GM18861 (cell line): Measurements from ENCODE around the gene PNCK.
"Not testable (repeated sequence)": the region's sequence is repeated elsewhere in the genome, so short reads cannot be mapped to it uniquely, and the experiment has no call there.

Source experiments
- ATAC-seq: cut with Tn5 transposase; IDR thresholded peaks from one replicate; pipeline ENCODE4 v1.9.1; 2021; ENCODE audit not compliant: unreplicated experiment

Gene PNCK

GRCh38 chrX:153686711-153687110, 13.1 kb upstream of the PNCK start:
- no peak for ATAC-seq

- ATAC-seq: no peak
These were observed 12.4 kb upstream of the PNCK start for GRCh38 chrX:153685751-153686696.

DNA sequence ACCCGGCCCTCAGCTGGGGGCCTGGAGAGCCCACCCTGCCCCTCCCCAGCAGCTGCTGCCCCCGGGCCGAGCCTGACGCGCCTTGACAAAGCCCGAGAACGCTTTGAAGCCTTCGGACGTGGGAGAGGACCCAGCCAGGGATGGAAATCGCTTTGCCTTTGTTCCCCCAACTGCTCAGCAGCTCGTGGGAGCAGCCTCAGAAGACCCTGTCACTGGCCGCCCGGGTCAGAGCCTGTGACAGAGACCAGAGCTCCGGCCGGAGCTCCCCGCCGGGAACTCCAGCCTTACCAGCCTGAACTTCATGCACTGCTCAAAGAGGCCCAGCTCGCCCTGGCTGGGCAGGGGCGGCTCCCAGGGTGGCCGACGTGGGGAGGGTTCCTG, 11.5 kb upstream of the PNCK start:
- ATAC-seq: no peak

DNA sequence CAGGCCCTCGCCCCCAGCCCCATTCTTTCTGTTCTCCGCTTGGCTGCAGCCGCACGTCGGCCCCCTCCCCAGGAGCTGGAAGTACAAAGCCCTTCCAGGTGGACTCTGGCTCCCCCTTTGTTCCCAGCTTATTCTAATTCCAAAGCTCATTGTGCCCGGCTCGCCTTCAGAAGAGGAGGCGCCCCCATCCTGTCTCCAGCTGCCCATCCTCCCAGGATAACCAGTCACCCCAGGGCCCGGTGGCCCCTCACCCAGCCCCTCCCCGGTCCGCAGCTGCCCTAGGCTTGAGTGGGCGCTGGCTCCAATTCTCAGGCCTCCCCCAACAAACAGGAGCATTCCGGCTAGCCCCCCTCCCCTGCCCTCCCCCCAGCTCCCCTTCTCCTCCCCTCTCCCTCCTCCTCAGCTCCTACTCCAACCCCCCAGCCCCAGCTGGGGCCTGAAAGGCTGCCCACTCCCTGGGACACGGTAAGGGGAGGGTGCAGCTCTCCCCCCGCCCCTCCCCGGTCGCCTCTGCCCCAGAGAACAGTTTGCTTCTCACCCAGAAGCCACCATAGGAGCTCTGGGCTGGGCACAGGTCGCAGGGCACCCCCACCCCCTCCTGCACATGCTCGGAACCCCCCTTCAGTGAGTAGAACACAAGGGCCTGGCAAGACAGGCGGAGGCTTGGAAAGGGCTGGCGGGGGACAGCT, 11.0 kb upstream of the PNCK start:
- no peak for ATAC-seq

- ATAC-seq: not testable (repeated sequence)
These were observed 9.9 kb upstream of the PNCK start for GRCh38 chrX:153683486-153683885.

DNA sequence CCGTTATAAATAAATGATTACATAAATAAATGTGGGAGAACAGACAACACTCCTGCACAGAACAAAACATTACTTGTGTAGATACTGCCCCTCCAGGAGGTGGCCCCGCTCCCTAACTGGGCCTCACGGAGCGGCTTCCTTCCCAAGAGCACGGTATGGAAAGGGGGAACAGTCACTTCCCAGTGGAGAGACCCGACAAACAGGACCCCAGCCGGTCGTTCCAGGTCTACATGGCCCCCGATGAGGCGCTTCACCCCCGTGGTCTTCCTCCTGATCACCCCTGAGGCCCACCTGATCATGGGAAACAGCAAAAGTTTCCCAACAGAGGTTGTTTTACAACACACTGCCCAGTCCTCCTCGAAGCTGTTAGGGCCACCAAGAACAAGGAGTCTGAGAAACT, 7.6 kb upstream of the PNCK start:
- no peak for ATAC-seq

GRCh38 chrX:153674219-153674851, 722 bp upstream of the PNCK start:
- ATAC-seq: no peak

DNA sequence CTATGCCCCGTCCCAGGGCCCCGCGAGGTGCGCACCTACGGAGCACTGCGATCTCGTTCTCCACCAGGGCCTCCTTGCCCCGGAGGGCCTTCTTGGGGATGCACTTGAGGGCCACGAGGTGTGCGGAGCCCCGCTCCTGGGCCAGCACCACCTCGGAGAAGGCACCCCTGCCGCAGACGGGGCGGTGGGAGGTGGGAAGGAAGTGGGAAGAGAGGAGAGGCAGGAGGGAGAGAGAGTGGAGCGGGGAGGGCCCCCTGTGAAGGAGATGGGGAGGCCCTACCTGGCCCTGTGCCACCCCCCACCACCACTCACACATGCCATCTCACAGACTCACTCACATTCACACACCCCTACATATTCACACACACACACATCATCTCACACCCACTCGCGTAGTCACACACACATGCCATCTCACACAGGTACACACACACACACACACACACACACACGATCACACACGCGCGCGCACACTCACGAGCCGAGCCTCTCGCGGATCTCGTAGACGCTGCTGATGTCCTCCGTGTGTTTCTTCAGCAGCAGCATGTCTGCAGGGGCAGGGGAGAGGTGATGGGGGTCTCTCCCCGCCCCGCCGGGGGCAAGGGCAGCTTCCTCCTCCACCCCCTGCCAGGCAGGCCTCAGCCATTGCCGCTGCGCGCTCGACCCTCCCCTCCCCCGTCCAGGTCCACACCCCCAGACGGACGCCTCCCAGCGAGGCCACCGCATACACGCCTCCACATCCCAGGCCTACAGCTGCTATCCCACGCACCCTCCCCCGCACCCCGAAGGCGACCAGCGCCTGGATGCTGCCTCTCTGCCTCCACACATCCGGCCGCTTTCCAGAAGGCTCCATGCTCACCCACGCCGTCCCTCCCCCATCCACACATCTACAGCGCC, 834 bp downstream of the PNCK start:
- no peak for ATAC-seq

DNA sequence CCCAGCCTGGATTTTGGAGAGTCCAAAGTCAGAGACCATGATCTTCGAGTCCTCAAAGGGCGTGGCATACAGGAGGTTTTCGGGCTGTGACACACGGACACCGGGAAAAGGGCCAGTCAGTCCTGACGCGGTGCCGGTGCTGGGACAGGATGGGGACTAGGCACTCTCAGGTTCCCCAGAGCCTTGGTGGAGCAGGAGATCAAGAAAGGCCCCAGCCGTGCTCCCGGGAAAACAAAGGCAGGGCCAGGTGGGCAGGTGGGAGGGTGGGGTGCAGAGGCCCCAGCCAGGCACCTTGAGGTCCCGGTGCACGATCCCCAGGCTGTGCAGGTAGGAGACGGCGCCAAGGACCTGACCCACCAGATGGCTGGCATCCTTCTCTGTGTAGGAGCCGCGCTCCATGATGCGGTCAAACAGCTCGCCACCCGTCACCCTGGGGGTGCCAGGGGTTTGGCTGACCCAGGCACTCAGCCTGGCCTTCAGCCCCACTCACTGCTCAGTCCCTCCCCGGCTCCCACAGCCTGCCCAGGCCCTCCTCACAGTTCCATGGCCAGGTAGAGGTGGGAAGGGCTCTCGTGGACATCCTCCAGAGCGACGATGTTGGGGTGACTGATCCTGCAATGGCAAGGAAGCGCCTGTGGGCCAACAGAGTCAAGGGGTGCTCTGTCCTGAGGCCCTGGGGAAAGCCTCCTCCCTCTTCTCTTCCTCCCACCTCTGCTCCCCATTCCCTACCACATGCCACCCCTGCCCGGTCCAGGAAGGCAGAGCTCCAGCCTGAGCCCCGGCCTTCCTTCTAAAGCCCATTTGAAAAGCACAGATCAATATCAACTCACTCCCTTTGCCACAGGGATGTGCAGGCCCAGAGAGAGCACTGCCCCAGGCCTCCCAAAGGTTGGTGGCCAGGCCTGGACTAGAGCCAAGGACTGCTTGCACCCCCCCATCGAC, 1.8 kb downstream of the PNCK start:
- ATAC-seq: no peak

DNA sequence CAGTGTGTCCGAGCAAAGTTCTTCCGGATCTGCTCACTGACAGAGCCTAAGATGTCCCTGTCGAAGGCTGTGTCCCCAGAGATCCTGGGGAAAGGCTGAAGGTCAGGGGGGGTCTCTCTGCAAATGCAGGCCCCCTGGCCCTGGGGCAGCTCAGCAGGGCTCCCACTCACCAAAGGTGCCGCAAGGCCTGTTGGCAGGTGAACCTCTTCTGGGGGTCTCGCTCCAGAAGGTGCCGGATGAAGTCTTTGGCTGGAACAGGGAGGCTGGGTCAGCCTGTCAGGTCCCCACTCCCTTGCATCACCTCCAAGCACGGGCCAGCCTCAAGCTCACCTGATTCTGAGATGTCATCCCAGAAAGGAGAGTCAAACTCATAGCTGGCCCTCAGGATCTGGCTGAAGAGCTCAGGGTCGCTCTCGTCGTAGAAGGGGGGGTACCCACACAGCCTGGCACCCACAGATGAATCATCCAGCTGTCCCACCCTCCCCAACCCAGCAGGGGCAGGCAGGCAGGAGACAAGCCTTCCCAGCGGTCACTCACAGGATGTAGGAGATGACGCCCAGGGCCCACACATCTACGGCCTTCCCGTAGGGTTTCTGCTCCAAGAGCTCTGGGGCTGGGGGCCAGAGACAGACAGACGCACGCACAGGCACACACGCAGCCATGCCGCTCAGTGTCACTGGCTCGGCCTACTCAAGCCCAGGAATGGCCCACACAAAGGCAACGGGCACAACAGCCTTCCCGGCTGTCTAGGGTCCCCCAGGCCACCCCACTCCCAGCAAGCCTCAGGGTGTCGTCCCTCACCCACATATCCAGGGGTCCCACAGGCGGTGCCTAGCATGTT, 2.6 kb downstream of the PNCK start:
- no peak for ATAC-seq

DNA sequence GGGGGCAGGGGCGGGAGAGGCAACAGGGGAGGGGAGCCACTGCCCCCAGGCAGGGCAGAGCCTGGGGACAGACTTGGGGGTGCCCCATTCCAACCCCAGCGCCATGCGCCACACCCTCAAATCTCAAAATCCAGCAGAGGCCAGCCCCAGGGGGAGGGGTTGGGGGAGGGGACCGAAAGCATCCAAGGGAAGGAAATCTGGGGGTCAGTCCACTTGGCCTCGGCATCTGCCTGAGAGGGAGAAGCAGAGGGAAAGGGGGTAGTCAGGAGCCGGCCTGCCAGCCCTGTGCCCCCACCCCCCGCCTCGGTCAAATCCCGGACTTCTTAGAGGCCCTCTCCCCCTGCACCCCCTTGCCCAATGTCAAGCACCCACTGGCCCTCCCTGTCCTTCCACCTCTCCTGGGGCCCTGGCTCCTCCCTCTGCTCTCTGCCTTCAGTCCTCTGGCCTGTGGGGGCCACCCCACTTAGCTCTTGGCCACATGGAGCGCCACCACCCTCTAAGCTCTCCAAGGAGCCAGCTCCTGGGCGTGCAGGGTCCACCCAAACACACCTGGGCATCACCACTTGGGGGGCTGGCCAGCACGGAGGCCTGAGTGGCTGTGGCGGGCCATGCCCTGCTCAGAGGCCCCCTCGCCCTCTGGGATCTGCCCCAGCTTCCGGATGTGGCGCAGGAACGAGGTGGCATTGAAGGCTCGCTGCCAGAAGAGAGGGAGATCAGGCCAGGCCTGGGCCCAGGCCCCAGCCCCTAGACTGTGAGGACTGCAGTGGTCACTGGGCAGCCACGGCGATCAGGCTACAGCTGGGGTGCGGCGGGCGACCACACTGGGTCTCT, 3.5 kb downstream of the PNCK start:
- ATAC-seq: no peak

DNA sequence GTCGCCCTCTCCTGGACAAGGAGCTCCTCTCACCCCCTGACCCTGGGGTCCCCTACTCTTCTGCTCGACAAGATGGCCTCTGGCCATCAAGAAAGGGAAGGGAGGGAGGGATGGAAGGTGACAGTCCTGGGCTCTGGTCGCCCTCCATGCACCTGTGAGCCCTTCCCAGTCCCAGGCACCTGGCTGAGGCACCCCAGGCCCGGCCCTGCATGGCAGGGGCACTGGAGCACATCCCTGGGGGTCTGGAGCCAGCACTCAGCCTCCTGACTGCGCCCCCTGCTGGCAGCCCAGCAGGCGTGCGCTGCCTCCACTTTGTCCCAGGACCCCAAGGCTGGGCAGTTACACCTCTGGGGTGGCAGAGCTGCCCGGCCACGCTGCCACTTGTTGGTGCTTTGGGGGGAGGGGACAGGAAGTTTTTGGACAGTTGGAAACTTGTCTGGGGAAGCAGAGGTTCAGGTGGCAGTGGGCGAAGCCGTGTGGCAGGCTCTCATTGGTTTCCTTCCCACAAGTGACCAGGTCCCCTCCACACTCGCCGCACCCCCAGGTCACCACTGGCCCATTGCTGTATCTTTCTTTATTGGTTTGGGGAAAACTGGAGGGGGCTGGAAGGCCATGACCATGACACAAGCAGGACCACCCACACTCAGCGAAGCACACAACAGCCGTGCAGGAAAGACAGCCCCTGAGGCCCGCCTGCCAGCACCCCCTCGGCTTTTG, 4.3 kb downstream of the PNCK start:
- no peak for ATAC-seq

DNA sequence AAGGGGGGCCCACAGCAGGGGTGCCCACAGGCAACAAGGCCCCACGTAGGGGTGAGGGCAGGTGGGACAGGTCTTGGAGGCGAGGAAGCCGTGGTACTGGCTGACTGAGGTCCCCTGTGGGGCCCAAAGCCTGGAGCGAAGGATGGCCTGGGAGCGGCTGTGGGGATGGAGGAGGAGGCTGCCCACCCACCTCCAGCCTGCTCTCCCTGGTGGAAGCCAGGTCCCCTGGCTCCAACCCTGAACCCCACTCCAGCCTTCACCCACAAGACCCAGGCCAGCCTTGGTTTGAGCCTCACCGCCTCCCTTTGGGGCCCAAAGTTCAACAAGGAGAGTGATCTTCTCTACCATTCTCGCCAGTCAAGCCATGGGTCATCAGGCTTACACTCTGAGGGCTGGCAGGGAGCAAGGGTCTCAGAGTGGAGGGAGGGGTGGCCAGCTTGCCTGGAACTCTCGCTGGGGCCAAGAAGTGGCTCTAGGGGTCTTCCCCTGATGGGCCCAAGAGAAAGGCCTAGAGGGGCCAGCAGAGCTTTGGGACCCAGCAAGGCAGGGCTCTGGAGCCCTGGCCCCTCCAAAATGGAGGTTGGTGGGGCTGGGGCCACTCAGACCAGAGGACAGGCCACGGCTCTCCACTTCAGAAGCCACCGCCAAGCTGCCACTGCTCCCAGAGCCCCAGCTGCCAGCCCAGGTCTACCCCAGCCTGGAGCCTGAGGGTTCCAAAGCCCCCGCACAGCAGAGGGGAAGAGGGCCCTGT, 5.0 kb downstream of the PNCK start:
- ATAC-seq: no peak

GRCh38 chrX:153667956-153668396, 5.6 kb downstream of the PNCK start:
- no peak for ATAC-seq

GRCh38 chrX:153667281-153667955, 6.2 kb downstream of the PNCK start:
- no peak for ATAC-seq

GRCh38 chrX:153665726-153666306, 7.8 kb downstream of the PNCK start:
- ATAC-seq: no peak
